CD8-positive, alpha-beta memory T cell (primary cell): ENCODE data around the gene GABARAPL1. TPM values are rescaled to one million over a fixed set of nuclear protein-coding genes. Genes with fewer than 3 reads are reported as not detected.

Source experiments
- CTCF ChIA-PET: fragments of 350-600 bp; sonication (Branson Sonifier 250); formaldehyde crosslinking; loops from one replicate; lab custom pipeline; 2021; ENCODE audit warnings: antibody characterized with exemption; lab: Charles Lee
- POLR2A ChIA-PET: fragments of 350-600 bp; sonication (Branson Sonifier 250); formaldehyde crosslinking; loops from one replicate; lab custom pipeline; 2021; ENCODE audit warnings: antibody characterized with exemption; lab: Charles Lee
- DNase-seq, 5 donors: peaks; one replicate each; pipeline versions ENCODE4 v3.0.0 to v3.0.0-alpha.2; 2020 to 2022; ENCODE audit warnings: mixed read lengths in 1 of 5
- H3K27ac ChIP-seq: one replicate; pipeline ENCODE4 v1.7.0; 2013; ENCODE audit warnings: low read depth, mild to moderate bottlenecking, low read length, moderate library complexity
- H3K27me3 ChIP-seq: 2 replicates; pipeline ENCODE4 v1.7.0; 2013; ENCODE audit warnings: low read length, mild to moderate bottlenecking; ENCODE audit not compliant: insufficient read depth, poor library complexity, severe bottlenecking
- H3K36me3 ChIP-seq: 2 replicates; pipeline ENCODE4 v1.7.0; 2013; ENCODE audit warnings: mild to moderate bottlenecking, low read length, moderate library complexity; ENCODE audit not compliant: insufficient read depth
- H3K4me1 ChIP-seq: 2 replicates; pipeline ENCODE4 v1.7.0; 2013; ENCODE audit warnings: mild to moderate bottlenecking, low read length, moderate library complexity; ENCODE audit not compliant: insufficient read depth
- H3K4me3 ChIP-seq: 2 replicates; pipeline ENCODE4 v1.7.0; 2013; ENCODE audit warnings: mild to moderate bottlenecking, low read length
- H3K9me3 ChIP-seq: 2 replicates; pipeline ENCODE4 v1.7.0; 2013; ENCODE audit warnings: mild to moderate bottlenecking, low read length
- H3K27ac Mint-ChIP-seq, 8 donors: one replicate each; pipeline ENCODE4 v1.8.0; 2020 to 2021; ENCODE audit warnings: mixed read lengths in 8 of 8, mild to moderate bottlenecking in 6 of 8, inconsistent platforms in 3 of 8, moderate library complexity in 3 of 8
- H3K27me3 Mint-ChIP-seq, 2 donors: one replicate each; pipeline ENCODE4 v1.8.0; 2020 to 2021; ENCODE audit warnings: mixed read lengths in 2 of 2, mild to moderate bottlenecking in 1 of 2, moderate library complexity in 1 of 2
- H3K36me3 Mint-ChIP-seq, 3 donors: one replicate each; pipeline ENCODE4 v1.8.0; 2020 to 2021; ENCODE audit warnings: mixed read lengths in 3 of 3, inconsistent platforms in 1 of 3, mild to moderate bottlenecking in 1 of 3
- H3K4me1 Mint-ChIP-seq, 3 donors: one replicate each; pipeline ENCODE4 v1.8.0; 2020 to 2021; ENCODE audit warnings: mixed read lengths in 3 of 3, inconsistent platforms in 1 of 3, mild to moderate bottlenecking in 1 of 3
- H3K4me3 Mint-ChIP-seq, 7 donors: one replicate each; pipeline ENCODE4 v1.8.0; 2020 to 2021; ENCODE audit warnings: mixed read lengths in 7 of 7, mild to moderate bottlenecking in 6 of 7, moderate library complexity in 4 of 7, inconsistent platforms in 2 of 7
- H3K9me3 Mint-ChIP-seq, 5 donors: one replicate each; pipeline ENCODE4 v1.8.0; 2020 to 2022; ENCODE audit warnings: mixed read lengths in 5 of 5, mild to moderate bottlenecking in 3 of 5, moderate library complexity in 2 of 5, inconsistent platforms in 1 of 5
- polyA plus RNA-seq: library from polyadenylated mRNA; unstranded; fragments of 300-500 nt; fragmentation: Illumina TruSeq; gene quantifications from one replicate; pipeline ENCODE4 v1.2.3, GENCODE V29; 2021
- total RNA-seq, 2 experiments: library from RNA; stranded (reverse); gene quantifications; one replicate each; pipeline ENCODE4 v1.2.3, GENCODE V29; 2021

Gene GABARAPL1
- total and polyA plus RNA-seq, 3 experiments from 2014 or later: 25.0 to 40.5 (median 26.6) TPM

GRCh38 chr12:10272467-10272866 lies 59.8 kb downstream of the GABARAPL1 start:
- H3K9me3 Mint-ChIP-seq: no peaks in the 10 kb centered on the region
- no peaks in the 10 kb centered on the region for H3K9me3 ChIP-seq
- no peak overlapping the region for H3K27ac Mint-ChIP-seq
- peaks cover 0 to 10% (median 0%) of the 10 kb centered on the region in 3 donors for H3K36me3 Mint-ChIP-seq
- H3K4me1 Mint-ChIP-seq: peaks cover 4 to 12% (median 10%) of the 10 kb centered on the region in 3 donors
- peak overlapping the region in 1 of 7 donors; percentile 5 for H3K4me3 Mint-ChIP-seq
- H3K27ac ChIP-seq: no peak overlapping the region
- ChIA-PET CTCF (no interaction called here), POLR2A (no interaction called here)
- no peaks in the 10 kb centered on the region for H3K27me3 Mint-ChIP-seq
- DNase-seq: no peak
- no peaks in the 10 kb centered on the region for H3K36me3 ChIP-seq
- no peaks in the 10 kb centered on the region for H3K4me1 ChIP-seq
- H3K4me3 ChIP-seq: no peak overlapping the region
- H3K27me3 ChIP-seq: no peaks in the 10 kb centered on the region

Other genes with a start within 250 kb of the GABARAPL1 start
- not detected for gene CLEC12A, start 241.5 kb upstream of the GABARAPL1 start, total RNA-seq
- gene CLEC12A, start 241.5 kb upstream of the GABARAPL1 start, polyA plus RNA-seq: not detected
- gene CLEC1B, start 213.8 kb upstream of the GABARAPL1 start, total RNA-seq: not detected
- gene CLEC1B, start 213.8 kb upstream of the GABARAPL1 start, polyA plus RNA-seq: not detected
- not detected for gene CLEC12B, start 202.2 kb upstream of the GABARAPL1 start, total RNA-seq
- not detected for gene CLEC12B, start 202.2 kb upstream of the GABARAPL1 start, polyA plus RNA-seq
- not detected for gene CLEC9A, start 182.2 kb upstream of the GABARAPL1 start, total RNA-seq
- gene CLEC9A, start 182.2 kb upstream of the GABARAPL1 start, polyA plus RNA-seq: not detected
- gene CLEC1A, start 113.9 kb upstream of the GABARAPL1 start, total RNA-seq: not detected
- gene CLEC1A, start 113.9 kb upstream of the GABARAPL1 start, polyA plus RNA-seq: not detected
- gene CLEC7A, start 82.7 kb upstream of the GABARAPL1 start, total RNA-seq: under 1 TPM; 0.62 to 0.68 TPM
- gene CLEC7A, start 82.7 kb upstream of the GABARAPL1 start, polyA plus RNA-seq: not detected
- under 1 TPM; 0.11 to 0.42 TPM for gene OLR1, start 40.7 kb upstream of the GABARAPL1 start, total RNA-seq
- not detected for gene OLR1, start 40.7 kb upstream of the GABARAPL1 start, polyA plus RNA-seq
- gene TMEM52B, start 33.8 kb upstream of the GABARAPL1 start, total RNA-seq: not detected
- not detected for gene TMEM52B, start 33.8 kb upstream of the GABARAPL1 start, polyA plus RNA-seq
- 10 to 100 TPM; 65.4 to 70.1 TPM for gene KLRD1, start 95.0 kb downstream of the GABARAPL1 start, total RNA-seq
- 177 TPM for gene KLRD1, start 95.0 kb downstream of the GABARAPL1 start, polyA plus RNA-seq
- gene KLRK1, start 177.2 kb downstream of the GABARAPL1 start, total RNA-seq: 100 to 1,000 TPM; 145 to 161 TPM
- 562 TPM for gene KLRK1, start 177.2 kb downstream of the GABARAPL1 start, polyA plus RNA-seq
- 10 to 100 TPM; 10.7 to 16.2 TPM for gene KLRC4, start 196.9 kb downstream of the GABARAPL1 start, total RNA-seq
- gene KLRC4, start 196.9 kb downstream of the GABARAPL1 start, polyA plus RNA-seq: 3.4 TPM
- 1 to 10 TPM; 3.0 to 3.2 TPM for gene KLRC3, start 207.7 kb downstream of the GABARAPL1 start, total RNA-seq
- 7.1 TPM for gene KLRC3, start 207.7 kb downstream of the GABARAPL1 start, polyA plus RNA-seq
- gene KLRC2, start 223.1 kb downstream of the GABARAPL1 start, total RNA-seq: 1 to 10 TPM; 4.9 to 5.7 TPM
- gene KLRC2, start 223.1 kb downstream of the GABARAPL1 start, polyA plus RNA-seq: 13.3 TPM
- gene KLRC1, start 240.5 kb downstream of the GABARAPL1 start, total RNA-seq: 10 to 100 TPM; 12.9 to 13.7 TPM
- 65.1 TPM for gene KLRC1, start 240.5 kb downstream of the GABARAPL1 start, polyA plus RNA-seq